HUES6 (cell line): ENCODE results near the gene PRIM1.
"Not testable (repeated sequence)": the region's sequence is repeated elsewhere in the genome, so short reads cannot be mapped to it uniquely, and the experiment has no call there.

ENCODE experiments used
- H3K27ac ChIP-seq: 2 replicates; pipeline ENCODE4 v1.7.0; 2013; ENCODE audit warnings: low read depth, mild to moderate bottlenecking, low read length, inconsistent platforms
- H3K27me3 ChIP-seq: 2 replicates; pipeline ENCODE4 v1.6.1; 2013; ENCODE audit warnings: low read length; ENCODE audit not compliant: control insufficient read depth, insufficient read depth
- H3K36me3 ChIP-seq: 2 replicates; pipeline ENCODE4 v1.6.1; 2013; ENCODE audit warnings: low read length; ENCODE audit not compliant: control insufficient read depth, insufficient read depth
- H3K4me1 ChIP-seq: 2 replicates; pipeline ENCODE4 v1.6.1; 2013; ENCODE audit warnings: low read length; ENCODE audit not compliant: control insufficient read depth, insufficient read depth
- H3K4me3 ChIP-seq: 2 replicates; pipeline ENCODE4 v1.5.1; 2013; ENCODE audit warnings: low read depth, low read length
- H3K9ac ChIP-seq: one replicate; pipeline ENCODE4 v1.6.1; 2013; ENCODE audit warnings: mild to moderate bottlenecking, low read length
- H3K9me3 ChIP-seq: 2 replicates; pipeline ENCODE4 v1.6.1; 2013; ENCODE audit warnings: low read depth, low read length; ENCODE audit not compliant: control insufficient read depth, insufficient read depth

The PRIM1 gene

DNA sequence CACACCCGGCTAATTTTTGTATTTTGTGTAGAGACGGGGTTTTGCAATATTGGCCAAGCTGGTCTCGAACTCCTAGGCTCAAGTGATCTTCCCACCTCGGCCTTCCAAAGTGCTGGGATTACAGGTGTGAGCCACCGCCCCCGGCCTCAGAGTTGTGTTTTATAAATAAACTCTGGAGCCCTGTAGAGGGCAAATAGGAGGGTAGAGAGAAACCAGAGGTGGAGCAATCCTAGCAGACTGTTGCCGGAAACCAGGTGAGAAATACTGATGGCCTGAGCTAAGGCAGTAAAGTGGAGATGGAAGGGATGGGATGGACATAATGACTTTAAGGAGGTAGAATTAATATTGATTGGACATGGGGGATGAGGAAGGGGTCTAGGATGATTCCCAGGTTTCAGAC, 8.3 kb upstream of the PRIM1 start:
- Histone ChIP-seq H3K36me3 (no peaks in the 10 kb centered on the region), H3K27ac (no peak overlapping the region), H3K9ac (no peak overlapping the region), H3K4me3 (no peak overlapping the region), H3K27me3 (no peaks in the 10 kb centered on the region), H3K9me3 (peaks cover 13% of the 10 kb centered on the region), H3K4me1 (peaks cover 1% of the 10 kb centered on the region; the same call in 1 of the 2 replicates)

GRCh38 chr12:56759263-56759908, 7.3 kb upstream of the PRIM1 start:
- H3K36me3 ChIP-seq = no peaks in the 10 kb centered on the region
- no peaks in the 10 kb centered on the region for H3K27me3 ChIP-seq
- H3K4me1 ChIP-seq = no peaks in the 10 kb centered on the region
- no peak overlapping the region for H3K9ac ChIP-seq
- no peak overlapping the region for H3K4me3 ChIP-seq
- no peak overlapping the region for H3K27ac ChIP-seq
- H3K9me3 ChIP-seq = peaks cover 13% of the 10 kb centered on the region

DNA sequence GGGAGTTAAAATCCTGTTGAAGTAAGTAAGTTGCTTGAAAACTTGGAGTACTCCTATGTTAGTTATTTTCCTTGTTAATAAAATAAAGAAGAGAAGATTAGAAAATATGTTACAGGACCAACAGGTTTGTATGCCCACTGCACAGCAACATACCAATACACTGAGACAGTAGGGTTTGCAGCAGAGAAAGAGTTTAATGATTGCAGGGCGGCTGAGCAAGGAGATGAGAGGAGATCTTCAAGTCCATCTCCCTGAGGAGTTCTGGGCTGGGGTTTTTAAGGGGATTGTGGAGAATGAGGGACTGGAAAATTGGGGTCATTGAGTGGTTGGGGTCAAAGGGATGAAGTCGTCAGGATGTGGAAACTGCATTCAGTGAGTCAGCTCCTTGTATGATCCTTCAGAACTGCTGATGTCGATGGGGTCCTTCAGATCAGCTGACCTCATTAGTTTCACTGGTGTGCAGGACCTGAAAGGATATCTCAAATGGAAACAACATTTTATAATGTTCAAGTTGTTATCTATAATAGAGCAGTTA, 6.7 kb upstream of the PRIM1 start:
- no peak overlapping the region for H3K9ac ChIP-seq
- no peaks in the 10 kb centered on the region for H3K4me1 ChIP-seq
- no peaks in the 10 kb centered on the region for H3K27me3 ChIP-seq
- peaks cover 13% of the 10 kb centered on the region for H3K9me3 ChIP-seq
- no peaks in the 10 kb centered on the region for H3K36me3 ChIP-seq
- H3K27ac ChIP-seq = no peak overlapping the region
- no peak overlapping the region for H3K4me3 ChIP-seq

DNA sequence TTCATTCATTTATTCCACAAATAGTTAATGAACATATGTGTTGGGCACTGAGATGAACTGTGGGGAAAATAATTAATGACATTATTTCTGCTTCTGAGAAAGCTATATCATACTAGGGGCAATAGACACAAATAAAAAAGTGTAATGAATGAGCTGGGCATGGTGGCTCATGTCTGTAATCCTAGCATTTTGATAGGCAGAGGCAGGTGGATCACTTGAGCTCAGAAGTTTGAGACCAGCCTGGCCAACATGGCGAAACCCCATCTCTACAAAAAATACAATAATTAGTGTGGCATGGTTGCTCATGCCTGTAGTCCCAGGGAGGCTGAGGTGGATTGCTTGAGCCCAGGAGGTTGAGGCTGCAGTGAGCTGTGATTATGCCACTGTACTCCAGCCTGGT, 5.8 kb upstream of the PRIM1 start:
- H3K27me3 ChIP-seq, H3K4me1 ChIP-seq, H3K9ac ChIP-seq, H3K4me3 ChIP-seq, H3K27ac ChIP-seq, H3K36me3 ChIP-seq: not testable (repeated sequence)
- peaks cover 13% of the 10 kb centered on the region for H3K9me3 ChIP-seq

DNA sequence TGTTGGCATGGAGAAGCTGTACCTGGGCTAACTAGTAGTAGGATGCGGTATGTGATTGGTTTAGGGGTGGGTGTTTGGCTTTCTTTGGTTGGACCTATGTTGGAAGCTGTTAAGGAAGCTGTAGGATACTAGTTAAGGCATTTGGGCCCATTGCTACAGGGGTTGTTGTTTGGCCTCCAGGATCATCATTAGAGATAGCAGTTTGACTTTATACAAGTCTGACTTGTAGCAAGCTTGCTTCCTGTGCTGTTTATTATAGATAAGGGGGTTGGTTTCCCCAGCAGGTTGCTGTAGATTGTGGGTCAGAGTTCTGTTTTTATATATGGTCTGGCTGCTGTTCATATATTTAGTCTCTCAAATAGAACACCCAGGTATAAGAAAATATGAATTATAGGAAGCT, 1.4 kb upstream of the PRIM1 start:
- Histone ChIP-seq H3K9ac (no peak overlapping the region), H3K4me1 (peaks cover 6% of the 10 kb centered on the region), H3K27ac (no peak overlapping the region), H3K9me3 (peaks cover 3% of the 10 kb centered on the region; the same call in 1 of the 2 replicates), H3K36me3 (peaks cover 15% of the 10 kb centered on the region), H3K27me3 (no peaks in the 10 kb centered on the region), H3K4me3 (no peak overlapping the region)

GRCh38 chr12:56750596-56750995, 1.5 kb downstream of the PRIM1 start:
- not testable (repeated sequence) for H3K27me3 ChIP-seq, H3K27ac ChIP-seq, H3K9me3 ChIP-seq, H3K4me1 ChIP-seq, H3K9ac ChIP-seq
- peaks cover 41% of the 10 kb centered on the region for H3K36me3 ChIP-seq
- peak overlapping the region; percentile 88 for H3K4me3 ChIP-seq

- H3K27me3 ChIP-seq = no peaks in the 10 kb centered on the region
- peaks cover 48% of the 10 kb centered on the region for H3K36me3 ChIP-seq
- no peak overlapping the region for H3K9ac ChIP-seq
- no peak overlapping the region for H3K27ac ChIP-seq
- peaks cover 6% of the 10 kb centered on the region for H3K4me1 ChIP-seq
- H3K9me3 ChIP-seq = no peaks in the 10 kb centered on the region
- H3K4me3 ChIP-seq = no peak overlapping the region
These were observed 2.3 kb downstream of the PRIM1 start for GRCh38 chr12:56749853-56750252.

GRCh38 chr12:56749359-56749758, 2.8 kb downstream of the PRIM1 start:
- peaks cover 53% of the 10 kb centered on the region for H3K36me3 ChIP-seq
- no peak overlapping the region for H3K4me3 ChIP-seq
- no peak overlapping the region for H3K9ac ChIP-seq
- peaks cover 6% of the 10 kb centered on the region for H3K4me1 ChIP-seq
- no peaks in the 10 kb centered on the region for H3K27me3 ChIP-seq
- H3K9me3 ChIP-seq = no peaks in the 10 kb centered on the region
- no peak overlapping the region for H3K27ac ChIP-seq

DNA sequence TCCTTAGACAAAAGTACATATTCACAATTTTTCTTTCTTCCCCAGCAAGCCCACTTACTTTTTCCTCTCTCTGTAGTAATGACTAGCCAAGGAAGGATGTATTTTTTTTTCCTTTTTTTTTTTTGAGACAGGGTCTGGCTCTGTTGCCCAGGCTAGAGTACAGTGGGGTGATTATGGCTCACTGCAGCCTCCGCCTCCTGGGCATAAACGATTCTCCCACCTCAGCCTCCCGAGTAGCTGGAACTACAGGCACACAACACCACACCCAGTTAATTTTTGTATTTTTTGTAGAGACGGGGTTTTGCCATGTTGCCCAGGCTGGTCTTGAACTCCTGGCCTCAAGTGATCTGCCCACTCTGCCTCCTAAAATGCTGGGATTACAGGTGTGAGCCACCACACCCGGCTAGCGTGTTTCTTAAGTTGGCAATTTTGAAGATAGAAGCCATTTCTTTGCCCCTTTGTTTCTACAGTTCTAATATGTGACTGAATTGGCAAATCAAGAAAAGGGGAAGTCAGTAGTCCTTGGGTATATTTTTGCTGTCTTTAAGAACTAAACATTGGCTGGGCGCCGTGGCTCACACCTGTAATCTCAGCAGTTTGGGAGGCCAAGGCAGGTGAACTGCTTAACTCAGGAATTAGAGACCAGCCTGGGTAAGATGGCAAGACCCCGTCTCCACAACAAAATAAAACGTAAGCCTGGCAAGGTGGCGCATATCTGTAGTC, 23.8 kb downstream of the PRIM1 start:
- no peak overlapping the region for H3K9ac ChIP-seq
- H3K27me3 ChIP-seq = no peaks in the 10 kb centered on the region
- H3K27ac ChIP-seq = no peak overlapping the region
- H3K4me1 ChIP-seq = 0 out of 2 replicates have a peak, but pooled peaks cover 3% of the 10 kb centered on the region
- no peaks in the 10 kb centered on the region for H3K9me3 ChIP-seq
- peaks cover 59% of the 10 kb centered on the region for H3K36me3 ChIP-seq
- H3K4me3 ChIP-seq = no peak overlapping the region

GRCh38 chr12:56726196-56726675, 25.9 kb downstream of the PRIM1 start:
- Histone ChIP-seq H3K4me1 (peaks cover 23% of the 10 kb centered on the region), H3K36me3 (peaks cover 64% of the 10 kb centered on the region), H3K4me3 (peak overlapping the region; percentile 92; the same call in 1 of the 2 replicates)
- H3K9ac ChIP-seq, H3K27ac ChIP-seq, H3K27me3 ChIP-seq, H3K9me3 ChIP-seq: not testable (repeated sequence)

GRCh38 chr12:56725723-56726102, 26.4 kb downstream of the PRIM1 start:
- peak overlapping the region; percentile 92 for H3K4me3 ChIP-seq

More at GRCh38 chr12:56725723-56726102, 26.4 kb downstream of the PRIM1 start:
- peak overlapping the region; percentile 97; the same call in 1 of the 2 replicates for H3K27ac ChIP-seq
- peak overlapping the region; percentile 99 for H3K9ac ChIP-seq
- H3K4me1 ChIP-seq = peaks cover 29% of the 10 kb centered on the region
- no peaks in the 10 kb centered on the region for H3K27me3 ChIP-seq
- peaks cover 64% of the 10 kb centered on the region for H3K36me3 ChIP-seq
- H3K9me3 ChIP-seq = no peaks in the 10 kb centered on the region
